Measurements from ENCODE around the gene ATXN7.
A peak's percentile ranks its signal among the peaks of the same experiment; 100 is the strongest.

ATXN7 gene

GRCh38 chr3:63845215-63845614 lies 18.5 kb upstream of the ATXN7 start:
- Histone ChIP-seq H3K4me3 (ENCODE audit: low read length in 2 of 2) (no peak overlapping the region), H3K36me3 (ENCODE audit: control insufficient read depth in 2 of 2, insufficient read depth in 2 of 2, low read length in 2 of 2) (no peaks in the 10 kb centered on the region), H3K9me3 (ENCODE audit: control insufficient read depth in 2 of 2, low read length in 2 of 2) (no peaks in the 10 kb centered on the region), H3K4me1 (ENCODE audit: control insufficient read depth, insufficient read depth, low read length) (no peaks in the 10 kb centered on the region), H3K27me3 (ENCODE audit: control insufficient read depth in 1 of 2, insufficient read depth in 2 of 2, low read length in 2 of 2) (no peaks in the 10 kb centered on the region), H3K9ac (ENCODE audit: low read length in 2 of 2) (no peak overlapping the region), H3K27ac (ENCODE audit: low read length) (no peak overlapping the region)

- H3K36me3 ChIP-seq (ENCODE audit: control insufficient read depth in 2 of 2, insufficient read depth in 2 of 2, low read length in 2 of 2): no peaks in the 10 kb centered on the region
- no peaks in the 10 kb centered on the region for H3K4me1 ChIP-seq (ENCODE audit: control insufficient read depth, insufficient read depth, low read length)
- H3K27me3 ChIP-seq (ENCODE audit: control insufficient read depth in 1 of 2, insufficient read depth in 2 of 2, low read length in 2 of 2): no peaks in the 10 kb centered on the region
- no peak overlapping the region for H3K4me3 ChIP-seq (ENCODE audit: low read length in 2 of 2)
- H3K9ac ChIP-seq (ENCODE audit: low read length in 2 of 2): no peak overlapping the region
- no peak overlapping the region for H3K27ac ChIP-seq (ENCODE audit: low read length)
- no peaks in the 10 kb centered on the region for H3K9me3 ChIP-seq (ENCODE audit: control insufficient read depth in 2 of 2, low read length in 2 of 2)
Observed at GRCh38 chr3:63847718-63848450, 15.8 kb upstream of the ATXN7 start.

GRCh38 chr3:63849175-63849574 lies 14.5 kb upstream of the ATXN7 start:
- Histone ChIP-seq H3K4me1 (ENCODE audit: control insufficient read depth, insufficient read depth, low read length) (no peaks in the 10 kb centered on the region), H3K27ac (ENCODE audit: low read length) (no peak overlapping the region), H3K27me3 (ENCODE audit: control insufficient read depth in 1 of 2, insufficient read depth in 2 of 2, low read length in 2 of 2) (no peaks in the 10 kb centered on the region), H3K9ac (ENCODE audit: low read length in 2 of 2) (no peak overlapping the region), H3K9me3 (ENCODE audit: control insufficient read depth in 2 of 2, low read length in 2 of 2) (no peaks in the 10 kb centered on the region), H3K36me3 (ENCODE audit: control insufficient read depth in 2 of 2, insufficient read depth in 2 of 2, low read length in 2 of 2) (no peaks in the 10 kb centered on the region), H3K4me3 (ENCODE audit: low read length in 2 of 2) (no peak overlapping the region)

- Histone ChIP-seq H3K36me3 (ENCODE audit: control insufficient read depth in 2 of 2, insufficient read depth in 2 of 2, low read length in 2 of 2) (no peaks in the 10 kb centered on the region), H3K27me3 (ENCODE audit: control insufficient read depth in 1 of 2, insufficient read depth in 2 of 2, low read length in 2 of 2) (no peaks in the 10 kb centered on the region), H3K4me1 (ENCODE audit: control insufficient read depth, insufficient read depth, low read length) (no peaks in the 10 kb centered on the region), H3K27ac (ENCODE audit: low read length) (no peak overlapping the region), H3K4me3 (ENCODE audit: low read length in 2 of 2) (no peak overlapping the region), H3K9me3 (ENCODE audit: control insufficient read depth in 2 of 2, low read length in 2 of 2) (no peaks in the 10 kb centered on the region), H3K9ac (ENCODE audit: low read length in 2 of 2) (no peak overlapping the region)
Observed at GRCh38 chr3:63851287-63851686, 12.4 kb upstream of the ATXN7 start.

GRCh38 chr3:63853106-63853505 lies 10.6 kb upstream of the ATXN7 start:
- H3K36me3 ChIP-seq (ENCODE audit: control insufficient read depth in 2 of 2, insufficient read depth in 2 of 2, low read length in 2 of 2): no peaks in the 10 kb centered on the region
- no peaks in the 10 kb centered on the region for H3K9me3 ChIP-seq (ENCODE audit: control insufficient read depth in 2 of 2, low read length in 2 of 2)
- H3K27me3 ChIP-seq (ENCODE audit: control insufficient read depth in 1 of 2, insufficient read depth in 2 of 2, low read length in 2 of 2): no peaks in the 10 kb centered on the region
- no peak overlapping the region for H3K4me3 ChIP-seq (ENCODE audit: low read length in 2 of 2)
- no peaks in the 10 kb centered on the region for H3K4me1 ChIP-seq (ENCODE audit: control insufficient read depth, insufficient read depth, low read length)
- H3K27ac ChIP-seq (ENCODE audit: low read length): no peak overlapping the region
- no peak overlapping the region for H3K9ac ChIP-seq (ENCODE audit: low read length in 2 of 2)

GRCh38 chr3:63855333-63855940 lies 8.2 kb upstream of the ATXN7 start:
- H3K9ac ChIP-seq (ENCODE audit: low read length in 2 of 2): no peak overlapping the region
- H3K4me3 ChIP-seq (ENCODE audit: low read length in 2 of 2): no peak overlapping the region
- no peaks in the 10 kb centered on the region for H3K4me1 ChIP-seq (ENCODE audit: control insufficient read depth, insufficient read depth, low read length)
- H3K27ac ChIP-seq (ENCODE audit: low read length): no peak overlapping the region
- H3K9me3 ChIP-seq (ENCODE audit: control insufficient read depth in 2 of 2, low read length in 2 of 2): no peaks in the 10 kb centered on the region
- H3K27me3 ChIP-seq (ENCODE audit: control insufficient read depth in 1 of 2, insufficient read depth in 2 of 2, low read length in 2 of 2): no peaks in the 10 kb centered on the region
- no peaks in the 10 kb centered on the region for H3K36me3 ChIP-seq (ENCODE audit: control insufficient read depth in 2 of 2, insufficient read depth in 2 of 2, low read length in 2 of 2)

- Histone ChIP-seq H3K27me3 (ENCODE audit: control insufficient read depth in 1 of 2, insufficient read depth in 2 of 2, low read length in 2 of 2) (no peaks in the 10 kb centered on the region), H3K9me3 (ENCODE audit: control insufficient read depth in 2 of 2, low read length in 2 of 2) (no peaks in the 10 kb centered on the region), H3K4me1 (ENCODE audit: control insufficient read depth, insufficient read depth, low read length) (no peaks in the 10 kb centered on the region), H3K36me3 (ENCODE audit: control insufficient read depth in 2 of 2, insufficient read depth in 2 of 2, low read length in 2 of 2) (no peaks in the 10 kb centered on the region), H3K9ac (ENCODE audit: low read length in 2 of 2) (no peak overlapping the region), H3K4me3 (ENCODE audit: low read length in 2 of 2) (no peak overlapping the region), H3K27ac (ENCODE audit: low read length) (no peak overlapping the region)
Observed at GRCh38 chr3:63857311-63857710, 6.4 kb upstream of the ATXN7 start.

- no peaks in the 10 kb centered on the region for H3K36me3 ChIP-seq (ENCODE audit: control insufficient read depth in 2 of 2, insufficient read depth in 2 of 2, low read length in 2 of 2)
- no peak overlapping the region for H3K9ac ChIP-seq (ENCODE audit: low read length in 2 of 2)
- peaks cover 10% of the 10 kb centered on the region for H3K4me1 ChIP-seq (ENCODE audit: control insufficient read depth, insufficient read depth, low read length)
- no peaks in the 10 kb centered on the region for H3K9me3 ChIP-seq (ENCODE audit: control insufficient read depth in 2 of 2, low read length in 2 of 2)
- H3K27me3 ChIP-seq (ENCODE audit: control insufficient read depth in 1 of 2, insufficient read depth in 2 of 2, low read length in 2 of 2): no peaks in the 10 kb centered on the region
- H3K27ac ChIP-seq (ENCODE audit: low read length): no peak overlapping the region
- H3K4me3 ChIP-seq (ENCODE audit: low read length in 2 of 2): no peak overlapping the region
Observed at GRCh38 chr3:63860776-63861175, 2.9 kb upstream of the ATXN7 start.

GRCh38 chr3:63861306-63861705 lies 2.4 kb upstream of the ATXN7 start:
- no peaks in the 10 kb centered on the region for H3K36me3 ChIP-seq (ENCODE audit: control insufficient read depth in 2 of 2, insufficient read depth in 2 of 2, low read length in 2 of 2)
- peaks cover 10% of the 10 kb centered on the region for H3K4me1 ChIP-seq (ENCODE audit: control insufficient read depth, insufficient read depth, low read length)
- no peak overlapping the region for H3K9ac ChIP-seq (ENCODE audit: low read length in 2 of 2)
- no peaks in the 10 kb centered on the region for H3K27me3 ChIP-seq (ENCODE audit: control insufficient read depth in 1 of 2, insufficient read depth in 2 of 2, low read length in 2 of 2)
- H3K4me3 ChIP-seq (ENCODE audit: low read length in 2 of 2): no peak overlapping the region
- H3K27ac ChIP-seq (ENCODE audit: low read length): no peak overlapping the region
- H3K9me3 ChIP-seq (ENCODE audit: control insufficient read depth in 2 of 2, low read length in 2 of 2): no peaks in the 10 kb centered on the region

- Histone ChIP-seq H3K4me3 (ENCODE audit: low read length in 2 of 2) (peak overlapping the region; percentile 76 to 86), H3K9ac (ENCODE audit: low read length in 2 of 2) (peak overlapping the region; percentile 86 to 87), H3K9me3 (ENCODE audit: control insufficient read depth in 2 of 2, low read length in 2 of 2) (no peaks in the 10 kb centered on the region), H3K36me3 (ENCODE audit: control insufficient read depth in 2 of 2, insufficient read depth in 2 of 2, low read length in 2 of 2) (no peaks in the 10 kb centered on the region), H3K4me1 (ENCODE audit: control insufficient read depth, insufficient read depth, low read length) (peaks cover 10% of the 10 kb centered on the region), H3K27me3 (ENCODE audit: control insufficient read depth in 1 of 2, insufficient read depth in 2 of 2, low read length in 2 of 2) (no peaks in the 10 kb centered on the region), H3K27ac (ENCODE audit: low read length) (peak overlapping the region; percentile 46)
Observed at GRCh38 chr3:63862804-63863149, 890 bp upstream of the ATXN7 start.

Data from stomach smooth muscle (tissue), 2 donors.